DMS153 (cell line): Measurements from ENCODE around the gene THAP3.

Experiments
- DNase-seq: peaks from one replicate; lab custom pipeline; 2025; lab: John Stamatoyannopoulos, UW

THAP3 gene

GRCh38 chr1:6674771-6675170 is 50.1 kb downstream of the THAP3 start:
- DNase-seq = no peak

DNA sequence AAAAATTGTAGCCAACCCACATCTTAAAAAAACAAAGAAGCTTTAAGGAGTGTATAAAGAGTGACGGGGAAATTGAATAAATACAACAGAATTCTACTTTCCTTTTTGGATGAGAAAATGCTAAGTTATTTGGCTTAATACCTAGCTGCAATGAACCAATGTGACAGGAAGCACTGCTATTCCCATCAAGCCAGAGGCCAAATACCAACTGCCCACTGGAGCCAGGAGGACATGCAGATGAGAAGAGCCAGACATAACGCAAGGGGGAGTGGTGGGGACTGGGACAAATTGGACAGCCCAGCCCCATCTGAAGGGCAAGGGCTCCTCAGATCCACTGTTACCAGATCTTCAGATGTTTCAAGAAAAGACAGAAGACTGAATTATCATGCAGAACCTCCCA is 51.3 kb downstream of the THAP3 start:
- DNase-seq = no peak
